Activated CD8-positive, alpha-beta memory T cell treated with anti-CD3 and anti-CD28 coated beads for 48 hours (primary cell): ENCODE measurements around the gene TNS3.

Source experiments
- DNase-seq, 3 experiments: peaks; one replicate each; pipeline ENCODE4 v3.0.0-alpha.2; 2020; ENCODE audit warnings: low read depth in 2 of 3, low spot score in 2 of 3

TNS3 gene

GRCh38 chr7:47313564-47313963, 268.3 kb downstream of the TNS3 start:
- no peak for DNase-seq

GRCh38 chr7:47311891-47312290, 270.0 kb downstream of the TNS3 start:
- no peak for DNase-seq

- DNase-seq: no peak
These were observed 271.9 kb downstream of the TNS3 start for GRCh38 chr7:47310020-47310419.

GRCh38 chr7:47308808-47309207, 273.1 kb downstream of the TNS3 start:
- no peak for DNase-seq

GRCh38 chr7:47307311-47307710, 274.6 kb downstream of the TNS3 start:
- DNase-seq: no peak

- no peak for DNase-seq
These were observed 276.9 kb downstream of the TNS3 start for GRCh38 chr7:47304727-47305719.

GRCh38 chr7:47303695-47304453, 278.0 kb downstream of the TNS3 start:
- no peak for DNase-seq

GRCh38 chr7:47303014-47303694, 278.8 kb downstream of the TNS3 start:
- no peak for DNase-seq

- no peak for DNase-seq
These were observed 279.4 kb downstream of the TNS3 start for GRCh38 chr7:47302560-47302959.

- no peak for DNase-seq
These were observed 280.1 kb downstream of the TNS3 start for GRCh38 chr7:47301657-47302295.

- no peak for DNase-seq
These were observed 280.8 kb downstream of the TNS3 start for GRCh38 chr7:47301105-47301477.

- no peak for DNase-seq
These were observed 281.3 kb downstream of the TNS3 start for GRCh38 chr7:47300472-47301104.

- no peak for DNase-seq
These were observed 282.4 kb downstream of the TNS3 start for GRCh38 chr7:47299496-47299895.

GRCh38 chr7:47298636-47299035, 283.3 kb downstream of the TNS3 start:
- DNase-seq: no peak

- no peak for DNase-seq
These were observed 284.8 kb downstream of the TNS3 start for GRCh38 chr7:47297120-47297519.

- DNase-seq: no peak
These were observed 286.3 kb downstream of the TNS3 start for GRCh38 chr7:47295606-47296005.

GRCh38 chr7:47294556-47295222, 287.2 kb downstream of the TNS3 start:
- DNase-seq: no peak

- no peak for DNase-seq
These were observed 287.9 kb downstream of the TNS3 start for GRCh38 chr7:47293884-47294555.

- no peak for DNase-seq
These were observed 289.0 kb downstream of the TNS3 start for GRCh38 chr7:47292832-47293309.
